HG02588 (cell line): ENCODE measurements around the gene ARHGEF7.
"Not testable (repeated sequence)": the region's sequence is repeated elsewhere in the genome, so short reads cannot be mapped to it uniquely, and the experiment has no call there.

Experiments used
- ATAC-seq: cut with Tn5 transposase; IDR thresholded peaks from one replicate; pipeline ENCODE4 v1.9.1; 2021; ENCODE audit warnings: mild to moderate bottlenecking, moderate library complexity; ENCODE audit not compliant: unreplicated experiment

Gene ARHGEF7

GRCh38 chr13:111193223-111193622 is 78.1 kb downstream of the ARHGEF7 start:
- not testable (repeated sequence) for ATAC-seq

GRCh38 chr13:111194651-111195050 is 79.5 kb downstream of the ARHGEF7 start:
- not testable (repeated sequence) for ATAC-seq

GRCh38 chr13:111198732-111199378 is 83.7 kb downstream of the ARHGEF7 start:
- not testable (repeated sequence) for ATAC-seq

- no peak for ATAC-seq
Observed at GRCh38 chr13:111201304-111201940, 86.3 kb downstream of the ARHGEF7 start.

GRCh38 chr13:111202156-111202621 is 87.1 kb downstream of the ARHGEF7 start:
- no peak for ATAC-seq

- peak; percentile 58 for ATAC-seq
Observed at GRCh38 chr13:111202745-111203144, 87.6 kb downstream of the ARHGEF7 start.

DNA sequence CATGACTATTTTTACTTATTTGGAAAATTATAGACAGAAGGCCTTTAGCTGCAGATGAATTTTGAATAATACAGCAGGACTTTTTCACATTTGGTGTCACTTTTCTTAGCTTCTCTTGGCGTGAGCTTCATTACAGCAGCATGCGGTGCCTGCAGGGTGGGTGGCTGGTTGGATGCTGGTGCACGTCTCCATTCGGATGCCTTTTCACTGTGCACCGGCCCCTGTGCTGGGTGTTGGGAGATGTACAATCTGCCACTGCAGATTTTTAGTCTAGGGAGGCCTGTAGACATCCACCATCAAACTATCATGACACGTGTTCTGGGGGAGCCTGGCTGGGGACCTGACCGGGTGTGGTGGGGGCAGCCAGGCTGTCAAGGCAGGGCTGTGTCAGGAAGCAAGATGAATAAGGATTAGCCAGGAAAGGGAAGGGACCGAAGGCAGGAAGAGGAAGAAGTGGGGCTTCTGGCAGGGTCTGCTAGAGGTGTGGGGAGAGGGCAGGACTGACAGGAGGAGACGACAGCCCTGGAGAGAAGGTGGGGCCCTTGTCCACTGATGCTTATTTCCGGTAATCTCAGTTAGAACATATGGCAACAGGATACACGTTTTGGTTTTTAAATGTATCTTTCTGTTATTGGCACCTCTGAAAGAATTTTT is 88.8 kb downstream of the ARHGEF7 start:
- ATAC-seq: no peak

- ATAC-seq: no peak
Observed at GRCh38 chr13:111204438-111205177, 89.5 kb downstream of the ARHGEF7 start.

DNA sequence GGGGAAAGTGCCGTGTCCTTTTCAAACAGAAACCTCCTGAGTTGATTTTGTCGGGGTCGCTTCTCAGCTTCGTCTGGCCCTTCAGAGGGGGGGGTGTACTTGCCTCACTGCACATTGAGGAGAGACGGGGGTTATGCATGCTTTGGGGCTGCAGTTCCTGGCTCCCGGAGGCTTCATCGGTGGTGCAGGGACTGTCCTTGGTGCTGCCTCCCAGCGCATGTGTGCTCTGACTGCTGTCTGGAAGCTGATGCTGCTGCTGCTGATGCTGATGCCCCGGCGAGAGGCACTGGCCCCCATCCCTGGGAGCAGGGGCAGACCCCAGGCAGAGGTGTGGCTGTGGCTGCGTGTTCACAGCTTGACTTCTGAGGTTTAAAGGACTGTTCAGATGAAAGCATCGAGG is 91.0 kb downstream of the ARHGEF7 start:
- ATAC-seq: no peak

- ATAC-seq: no peak
Observed at GRCh38 chr13:111209613-111210012, 94.5 kb downstream of the ARHGEF7 start.

GRCh38 chr13:111210091-111210490 is 95.0 kb downstream of the ARHGEF7 start:
- no peak for ATAC-seq

DNA sequence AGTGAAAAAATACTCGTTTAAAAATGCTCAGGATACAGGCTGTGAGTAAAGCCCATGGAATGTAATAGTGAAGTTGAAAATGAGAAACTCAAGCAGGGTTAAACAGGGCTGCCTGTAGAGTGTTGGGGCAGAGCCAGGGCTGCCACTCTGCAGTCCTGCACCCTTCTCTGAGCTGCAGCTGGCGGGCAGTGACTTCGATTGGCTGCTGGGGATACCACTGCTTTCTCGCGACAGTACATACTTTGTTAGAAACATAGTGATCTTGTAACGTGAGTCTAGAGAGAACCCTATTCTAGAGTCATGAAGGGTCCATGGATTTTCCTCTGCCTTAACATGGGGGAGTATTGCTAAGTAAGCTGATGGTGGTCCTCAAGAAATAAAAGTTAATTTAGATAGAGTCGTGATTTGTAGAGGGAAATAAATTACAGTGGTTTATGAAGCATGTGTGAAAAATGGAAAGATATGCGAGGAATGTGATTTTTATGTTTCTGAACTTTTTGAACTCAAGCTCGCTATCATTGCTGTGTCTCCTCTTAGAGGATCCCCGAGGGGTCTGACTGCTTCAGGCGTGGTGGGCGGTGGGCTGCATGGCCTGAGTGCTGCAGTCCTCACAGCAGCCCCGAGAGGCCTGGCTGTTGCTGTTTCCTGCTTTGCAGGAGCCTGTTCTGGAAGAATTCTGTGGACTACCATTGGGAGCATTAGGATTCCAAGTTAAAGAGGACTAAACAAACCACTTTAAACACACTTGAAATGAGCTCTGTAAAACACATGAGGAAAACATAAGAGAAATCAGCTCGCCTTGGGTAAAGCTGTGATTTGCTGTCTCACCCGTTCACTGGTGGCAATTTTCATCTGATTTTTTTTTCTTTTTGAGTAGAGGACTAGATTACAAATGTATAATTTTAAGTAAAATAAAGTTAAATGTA is 95.7 kb downstream of the ARHGEF7 start:
- ATAC-seq: no peak

DNA sequence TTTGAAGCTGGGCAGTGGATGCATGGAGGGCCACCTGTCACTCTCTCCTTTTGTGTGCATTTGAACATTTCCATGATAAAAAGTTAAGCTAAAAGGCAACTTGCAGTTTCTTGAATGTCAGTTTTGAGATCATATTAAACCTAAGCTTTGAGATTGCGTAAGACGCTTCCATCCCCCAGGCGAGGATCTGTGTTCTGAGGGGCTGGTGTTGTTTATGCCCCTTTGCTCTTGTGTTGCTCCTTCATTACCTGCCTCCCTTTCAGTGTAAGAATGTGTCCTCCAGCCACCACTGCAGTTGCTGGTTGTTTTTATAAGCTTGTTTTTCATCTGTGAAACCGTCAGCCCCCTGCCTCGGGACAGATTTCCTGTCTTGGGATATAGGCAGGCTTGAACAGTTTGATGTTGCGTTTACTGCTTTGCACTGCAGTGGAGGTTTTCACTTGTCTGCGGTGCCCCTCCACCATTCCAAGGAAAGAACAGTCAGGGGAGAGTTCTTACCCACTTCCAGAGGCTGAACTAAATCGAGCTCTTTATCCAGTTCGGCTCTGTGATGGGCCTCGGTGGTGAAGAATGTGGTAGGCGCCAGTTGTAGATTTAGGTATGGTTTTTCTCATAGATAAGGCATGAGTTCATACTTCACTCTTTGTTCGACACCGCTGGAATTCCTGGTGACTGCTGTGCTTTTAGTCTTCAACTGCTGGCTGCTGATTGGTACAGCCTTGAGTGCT is 96.8 kb downstream of the ARHGEF7 start:
- no peak for ATAC-seq

DNA sequence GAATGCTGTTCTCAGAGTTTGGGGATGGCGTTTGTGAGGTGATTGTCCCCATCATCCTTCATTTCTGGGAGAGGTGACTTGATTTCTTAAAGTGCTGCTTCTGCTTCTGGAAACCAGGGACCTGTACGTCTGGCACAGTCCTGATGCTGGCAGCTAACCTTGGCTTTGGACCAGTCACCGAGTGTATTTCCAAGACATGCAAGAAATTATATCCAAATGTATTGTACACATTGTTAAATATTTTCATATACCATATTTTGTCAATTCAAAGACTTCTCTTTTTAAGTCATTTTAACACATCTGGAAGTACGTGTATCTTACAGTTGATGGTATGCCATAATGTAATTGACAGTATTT is 97.4 kb downstream of the ARHGEF7 start:
- no peak for ATAC-seq

DNA sequence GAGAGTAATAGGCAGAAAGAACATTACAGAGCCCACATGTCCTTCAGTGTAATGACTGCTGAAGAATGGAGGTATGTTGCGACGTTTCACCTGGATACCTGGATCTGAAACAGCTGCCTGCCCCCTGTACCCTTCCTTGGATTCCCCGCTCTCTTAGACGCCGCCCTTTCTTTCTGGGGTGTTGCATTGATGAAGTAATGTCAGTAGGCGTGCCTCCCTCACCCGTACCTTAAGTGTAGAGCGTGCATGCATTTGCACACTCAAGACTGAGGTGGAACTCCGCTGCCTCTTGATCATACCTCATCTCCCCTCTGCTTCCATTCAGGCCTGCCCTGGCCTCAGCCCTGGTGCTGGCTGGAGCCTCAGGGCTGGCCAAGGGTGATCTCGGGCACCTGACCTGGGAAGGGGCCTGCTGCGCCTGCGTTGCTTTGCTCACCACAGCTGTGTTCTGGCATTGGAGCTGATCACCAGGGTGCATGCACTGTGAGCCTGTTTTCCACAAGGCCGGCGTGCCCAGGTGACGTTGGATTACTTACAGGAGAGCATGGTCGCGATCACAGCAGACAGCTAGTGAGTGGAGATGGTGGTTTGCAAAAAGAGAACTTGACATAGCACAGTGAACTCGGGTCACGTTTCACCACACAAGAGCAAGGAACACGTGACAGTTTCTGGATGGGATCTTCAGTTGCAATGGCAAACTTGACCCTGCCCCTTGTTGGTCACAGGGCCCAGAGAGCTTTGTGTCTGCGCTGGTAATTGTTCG is 99.0 kb downstream of the ARHGEF7 start:
- ATAC-seq: no peak

DNA sequence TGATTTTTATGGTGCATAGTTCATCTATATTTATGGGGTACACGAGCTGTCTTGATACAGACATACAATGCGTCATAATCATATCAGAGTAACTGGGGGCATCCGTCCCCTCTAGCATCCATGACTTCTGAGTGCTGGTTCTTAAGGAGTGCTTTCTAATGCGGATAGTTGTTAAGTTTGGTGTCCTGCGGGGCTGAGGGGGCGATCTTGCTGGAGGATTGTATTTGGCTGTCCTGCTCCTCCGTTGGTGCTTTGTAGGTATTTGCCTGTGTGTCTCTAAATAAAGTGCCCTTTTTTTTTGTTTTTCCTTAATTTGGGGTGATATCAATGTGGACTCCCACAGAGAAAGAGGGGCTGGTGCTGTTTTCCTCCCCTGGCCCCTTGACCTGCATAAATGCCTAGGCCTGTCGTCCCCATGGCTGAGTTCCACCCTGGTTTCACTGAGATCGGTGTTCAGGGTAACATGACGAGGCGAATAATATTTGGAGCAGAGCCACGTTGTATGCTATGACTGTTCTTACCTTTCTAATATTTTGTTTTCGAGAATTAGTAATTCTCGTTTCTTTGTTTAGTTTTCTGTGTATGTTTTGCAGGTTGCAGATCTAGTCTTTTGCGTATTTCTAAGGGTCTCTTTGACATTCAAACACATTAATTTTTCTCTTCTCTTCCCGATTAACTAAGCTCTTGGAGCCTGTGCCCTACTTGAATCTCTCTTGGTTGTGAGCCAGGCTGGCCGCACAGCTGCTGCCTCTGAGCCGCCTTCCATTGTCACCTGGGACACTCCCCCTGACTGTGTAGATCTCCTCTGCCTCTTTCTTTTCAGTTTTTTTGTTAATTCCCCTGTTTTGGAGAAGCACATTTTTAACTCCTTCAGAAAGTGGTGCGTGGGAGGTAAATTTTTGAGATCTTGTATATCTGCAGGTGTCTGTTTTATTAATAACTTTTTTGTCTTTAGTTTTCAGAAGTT is 100.3 kb downstream of the ARHGEF7 start:
- no peak for ATAC-seq

GRCh38 chr13:111216166-111216960 is 101.3 kb downstream of the ARHGEF7 start:
- peak; percentile 53 for ATAC-seq
